ENCODE data around the gene TMEM63C. TPM values are rescaled to one million over a fixed set of nuclear protein-coding genes. Genes with fewer than 3 reads are reported as not detected.

The TMEM63C gene
- total RNA-seq, 3 donors from 2014 or later (not counting 1 experiment from before 2014, with no cell fraction given), result 1.5 to 5.1 (median 2.1) TPM

DNA sequence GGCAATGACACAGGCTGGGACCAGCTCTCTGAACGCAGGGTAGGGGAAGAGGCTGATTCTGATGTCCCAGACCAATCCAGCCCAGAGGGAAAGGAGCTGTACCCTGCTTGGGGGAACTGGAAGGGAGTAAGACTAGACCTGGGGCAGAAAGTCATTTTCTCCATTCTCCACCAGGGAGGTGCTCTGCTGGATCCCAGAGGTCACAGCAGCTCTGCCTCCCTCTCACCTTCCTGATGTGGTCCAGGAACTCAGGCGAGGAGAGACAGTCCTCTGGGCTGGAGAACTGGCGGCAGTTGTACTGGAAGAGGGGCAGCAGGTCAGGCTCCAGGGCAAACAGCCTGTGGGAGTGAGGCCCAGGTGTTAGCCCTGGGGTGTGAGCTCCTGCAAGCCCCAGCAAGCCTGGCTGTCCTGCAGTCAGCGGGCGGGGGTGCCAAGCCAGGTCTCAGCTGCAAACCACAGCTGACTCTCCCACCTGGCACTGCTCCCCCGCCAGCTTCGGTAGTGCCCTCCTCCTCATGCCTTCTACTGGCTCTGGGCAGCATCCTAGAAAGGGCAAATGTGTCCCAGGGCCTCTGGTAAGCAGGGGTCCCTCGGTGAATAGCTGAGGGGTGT is 87.5 kb downstream of the TMEM63C start:
- intact Hi-C loops (cut with micrococcal nuclease), result no loop called here
- Mint-ChIP-seq H3K36me3 (no peaks in the 10 kb centered on the region), H3K4me1 (no peaks in the 10 kb centered on the region), H3K4me3 (no peak overlapping the region), H3K27ac (no peak overlapping the region), H3K9me3 (no peaks in the 10 kb centered on the region), H3K27me3 (ENCODE audit: low read depth in 2 of 2) (peaks cover 28 to 48% of the 10 kb centered on the region in 2 donors)
- Histone ChIP-seq H3K4me1 (ENCODE audit: control insufficient read depth, insufficient read depth, low read length) (no peaks in the 10 kb centered on the region), H3K9me3 (ENCODE audit: control insufficient read depth, insufficient read depth, low read length) (no peaks in the 10 kb centered on the region), H3K27me3 (ENCODE audit: control insufficient read depth, insufficient read depth, low read length) (peaks cover 7% of the 10 kb centered on the region), H3K36me3 (ENCODE audit: control insufficient read depth, insufficient read depth, low read length) (no peaks in the 10 kb centered on the region), H3K27ac (ENCODE audit: low read length) (no peak overlapping the region), H3K4me3 (ENCODE audit: low read length) (no peak overlapping the region)
- TF ChIP-seq CTCF (IDR thresholded peaks at IDR 0.05), result no peak
- peak in 1 of 3 donors; percentile 10 for ATAC-seq
- DNase-seq, result no peak
- 37% methylated on average over 7 of the region's 8 CpGs for WGBS (ENCODE audit: insufficient coverage)

GRCh38 chr14:77270361-77271112 is 88.9 kb downstream of the TMEM63C start:
- Histone ChIP-seq H3K4me3 (ENCODE audit: low read length) (no peak overlapping the region), H3K27me3 (ENCODE audit: control insufficient read depth, insufficient read depth, low read length) (peaks cover 7% of the 10 kb centered on the region), H3K36me3 (ENCODE audit: control insufficient read depth, insufficient read depth, low read length) (no peaks in the 10 kb centered on the region), H3K27ac (ENCODE audit: low read length) (no peak overlapping the region), H3K9me3 (ENCODE audit: control insufficient read depth, insufficient read depth, low read length) (no peaks in the 10 kb centered on the region), H3K4me1 (ENCODE audit: control insufficient read depth, insufficient read depth, low read length) (no peaks in the 10 kb centered on the region)
- Mint-ChIP-seq H3K4me3 (no peak overlapping the region), H3K9me3 (no peaks in the 10 kb centered on the region), H3K27me3 (ENCODE audit: low read depth in 2 of 2) (peaks cover 28 to 48% of the 10 kb centered on the region in 2 donors), H3K27ac (no peak overlapping the region), H3K36me3 (no peaks in the 10 kb centered on the region), H3K4me1 (no peaks in the 10 kb centered on the region)
- ATAC-seq (no peak), DNase-seq (no peak)
- WGBS (ENCODE audit: insufficient coverage), result 2% methylated on average over 84 of the region's 84 CpGs
- no peak for TF ChIP-seq CTCF (IDR thresholded peaks at IDR 0.05)
- intact Hi-C loops (cut with micrococcal nuclease), result no loop called here

DNA sequence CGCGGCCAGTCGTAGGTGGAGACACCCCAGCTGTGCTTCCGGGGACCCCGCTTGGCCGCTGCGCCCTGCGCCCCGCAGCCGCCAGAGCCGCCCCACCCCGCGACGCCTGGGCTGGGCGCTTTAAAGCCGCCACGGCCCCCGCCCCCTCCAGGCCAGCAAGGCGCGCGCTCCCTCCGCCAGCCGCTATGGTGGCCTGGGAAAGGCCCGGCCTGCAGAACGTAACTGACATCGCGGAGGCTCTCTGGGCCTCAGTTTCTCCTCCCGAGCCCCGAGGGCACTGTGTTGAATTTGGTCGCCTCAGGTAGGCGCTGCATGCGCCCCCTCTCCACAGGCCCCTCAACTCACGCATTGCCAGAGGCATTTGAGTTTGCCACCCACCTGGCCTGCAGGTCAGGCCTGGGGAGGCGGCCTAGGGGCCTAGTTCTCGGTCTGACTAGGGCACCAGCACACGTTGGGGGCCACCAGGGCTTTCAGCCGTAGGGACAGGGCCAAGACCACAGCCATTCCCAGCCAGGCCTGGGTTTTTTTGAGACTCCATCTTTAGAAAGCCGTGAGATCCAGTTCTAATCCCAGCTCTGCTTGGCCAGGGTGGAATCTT is 89.6 kb downstream of the TMEM63C start, which contains the start of gene NGB:
TSS of gene NGB (minus strand) at position 94 of the 598 bp plus-strand sequence. CDS start 269 bp downstream, outside the sequence.
- Mint-ChIP-seq H3K4me3 (no peak within 1 kb of the TSS), H3K36me3 (no peaks in the 10 kb centered on the region)

More for the DNA sequence above, 89.6 kb downstream of the TMEM63C start, which contains the start of gene NGB:
- no peaks in the 10 kb centered on the region for H3K4me1 Mint-ChIP-seq
- H3K27ac ChIP-seq (ENCODE audit: low read length), result no peak within 1 kb of the TSS
- H3K9me3 Mint-ChIP-seq, result no peaks in the 10 kb centered on the region
- intact Hi-C loops (cut with micrococcal nuclease), result no loop called here
- no peaks in the 10 kb centered on the region for H3K4me1 ChIP-seq (ENCODE audit: control insufficient read depth, insufficient read depth, low read length)
- 19% methylated on average over 38 of the region's 38 CpGs for WGBS (ENCODE audit: insufficient coverage)
- no peak for DNase-seq
- TF ChIP-seq CTCF (IDR thresholded peaks at IDR 0.05), result no peak
- no peaks in the 10 kb centered on the region for H3K36me3 ChIP-seq (ENCODE audit: control insufficient read depth, insufficient read depth, low read length)
- H3K27me3 Mint-ChIP-seq (ENCODE audit: low read depth in 2 of 2), result peaks cover 28 to 48% of the 10 kb centered on the region in 2 donors
- H3K27ac Mint-ChIP-seq, result no peak within 1 kb of the TSS
- no peak for ATAC-seq
- no peak within 1 kb of the TSS for H3K4me3 ChIP-seq (ENCODE audit: low read length)
- no peaks in the 10 kb centered on the region for H3K9me3 ChIP-seq (ENCODE audit: control insufficient read depth, insufficient read depth, low read length)
- H3K27me3 ChIP-seq (ENCODE audit: control insufficient read depth, insufficient read depth, low read length), result peaks cover 7% of the 10 kb centered on the region

Data from natural killer cell (primary cell).